ENCODE data around the gene AKIP1.

Gene AKIP1

GRCh38 chr11:8961401-8961800 is 50.4 kb downstream of the AKIP1 start:
- DNase-seq (ENCODE audit: low spot score), result no peak

DNA sequence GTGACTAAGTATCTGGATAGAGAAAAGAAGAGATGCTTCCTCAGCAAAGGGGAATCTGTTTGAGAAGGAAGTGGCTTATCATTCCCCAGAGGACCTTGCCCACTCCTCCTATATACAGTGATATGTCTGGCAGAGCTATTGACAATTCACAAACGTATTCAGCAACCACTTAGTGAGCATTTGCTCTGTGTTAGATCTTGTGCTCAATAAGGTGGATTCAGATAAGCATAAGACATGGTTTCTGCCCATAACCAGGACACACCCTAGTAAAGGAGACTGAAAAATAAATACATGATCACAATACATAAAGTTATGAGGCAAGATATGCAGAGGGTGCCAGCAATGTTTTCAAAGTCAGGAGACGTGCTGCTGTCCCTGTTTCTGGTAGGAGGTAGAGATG is 51.9 kb downstream of the AKIP1 start:
- DNase-seq (ENCODE audit: low spot score), result no peak

DNA sequence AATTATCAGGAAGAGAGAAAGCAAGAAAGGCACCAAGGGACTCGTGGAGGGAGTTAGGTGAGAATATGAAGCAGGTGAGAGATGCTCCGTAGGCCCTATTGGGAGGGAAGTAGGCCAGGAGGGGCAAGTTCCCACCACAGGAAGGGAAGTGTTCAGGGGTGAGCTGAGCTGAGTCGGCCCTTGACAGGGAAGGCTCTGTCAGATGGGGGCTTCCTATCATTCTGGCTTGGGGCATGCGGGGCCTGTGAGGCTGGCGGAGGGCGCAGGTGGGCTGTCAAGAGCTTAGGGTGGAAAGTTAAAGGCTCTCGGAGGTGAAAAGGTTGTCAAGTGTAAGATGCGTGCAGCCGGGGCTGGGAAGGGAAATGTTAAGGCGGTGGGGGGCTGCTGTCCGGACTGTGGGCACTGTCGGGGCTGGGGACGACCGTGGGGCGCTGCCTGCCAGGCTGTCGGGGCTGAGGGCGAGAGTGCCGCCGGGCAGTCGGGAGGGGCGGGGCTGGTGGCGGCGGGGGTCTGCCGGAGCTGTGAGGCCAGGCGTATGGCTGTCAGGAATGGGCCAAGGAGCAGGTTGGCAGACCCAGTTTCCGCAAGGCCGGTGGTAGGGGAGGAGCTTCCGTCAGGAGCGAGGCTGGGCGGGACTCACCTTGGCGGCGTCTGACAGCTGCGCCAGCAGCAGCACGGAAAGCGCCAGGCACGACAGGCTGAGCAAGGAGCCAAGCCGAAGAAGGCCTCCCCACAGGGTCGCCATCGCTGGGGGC is 52.8 kb downstream of the AKIP1 start:
- peak; percentile 91 for DNase-seq (ENCODE audit: low spot score)

- peak; percentile 91 for DNase-seq (ENCODE audit: low spot score)
Observed at GRCh38 chr11:8964324-8965320, 53.6 kb downstream of the AKIP1 start, which contains the start of gene TMEM9B. TMEM9B (minus strand) TSS chr11:8964442; CDS start chr11:8964313, 129 bp downstream.

DNA sequence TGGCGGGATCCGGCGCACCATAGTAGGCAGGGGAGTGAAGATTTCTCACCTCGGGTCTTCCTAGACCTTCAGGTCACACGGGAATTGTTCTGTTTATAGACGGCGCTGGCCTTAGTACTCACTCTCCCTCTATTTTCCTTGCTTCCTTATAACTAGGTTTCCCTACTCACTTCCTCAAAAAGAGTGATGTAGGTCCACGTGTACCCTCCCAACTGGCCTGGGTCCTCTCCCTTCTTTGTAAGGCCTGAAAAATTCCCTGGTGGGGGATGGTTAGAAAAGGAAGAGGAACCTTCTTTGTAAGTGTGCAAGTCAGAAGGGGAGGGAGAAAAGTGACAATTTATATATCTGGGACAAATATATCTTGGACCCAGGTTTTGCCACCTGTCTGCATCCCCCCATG is 56.2 kb downstream of the AKIP1 start:
- no peak for DNase-seq (ENCODE audit: low spot score)
